HG03432 (cell line): ENCODE measurements around the gene SNX22.
"Not testable (repeated sequence)": the region's sequence is repeated elsewhere in the genome, so short reads cannot be mapped to it uniquely, and the experiment has no call there.

Source experiments
- ATAC-seq: cut with Tn5 transposase; IDR thresholded peaks from one replicate; pipeline ENCODE4 v1.9.1; 2021; ENCODE audit warnings: mild to moderate bottlenecking, moderate library complexity; ENCODE audit not compliant: unreplicated experiment

The SNX22 gene

DNA sequence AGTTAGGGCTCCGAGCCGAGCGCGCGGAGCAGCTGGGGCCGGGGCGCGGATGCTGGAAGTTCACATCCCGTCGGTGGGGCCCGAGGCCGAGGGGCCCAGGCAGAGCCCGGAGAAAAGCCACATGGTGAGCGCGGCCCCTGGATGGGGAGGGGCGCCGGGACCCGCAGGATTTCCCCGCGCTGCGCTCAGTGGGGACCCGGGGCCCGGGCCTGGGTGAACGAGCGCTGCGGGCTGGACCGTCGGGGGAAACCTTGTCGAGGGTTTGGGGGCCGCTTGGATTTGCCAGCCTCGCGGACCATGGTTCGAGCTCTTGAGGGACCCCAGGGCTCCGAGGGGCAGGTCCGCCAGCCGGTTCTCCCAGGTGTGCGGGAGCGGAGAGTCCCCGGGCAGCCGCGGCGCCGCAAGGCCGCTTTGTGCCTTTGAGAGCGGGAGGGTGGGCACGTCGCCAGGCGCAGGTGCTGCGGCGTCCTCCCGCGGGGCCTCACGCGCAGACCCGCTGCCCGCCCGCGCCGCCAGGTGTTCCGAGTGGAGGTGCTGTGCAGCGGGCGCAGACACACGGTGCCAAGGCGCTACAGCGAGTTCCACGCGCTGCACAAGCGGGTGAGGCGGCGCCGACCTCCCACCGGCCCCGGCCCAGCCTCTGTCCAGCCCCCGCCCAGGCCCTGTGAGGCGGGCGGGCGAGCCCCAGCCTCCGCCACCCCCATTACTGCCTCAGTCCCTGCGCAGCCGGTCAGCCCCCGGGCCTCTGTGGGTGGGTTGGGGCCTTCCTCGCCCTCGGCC is at the start of gene SNX22:
SNX22 (plus strand) TSS at position 5 of the 780 bp plus-strand sequence; CDS start at position 50, 45 bp downstream.
- peak; percentile 15 for ATAC-seq

DNA sequence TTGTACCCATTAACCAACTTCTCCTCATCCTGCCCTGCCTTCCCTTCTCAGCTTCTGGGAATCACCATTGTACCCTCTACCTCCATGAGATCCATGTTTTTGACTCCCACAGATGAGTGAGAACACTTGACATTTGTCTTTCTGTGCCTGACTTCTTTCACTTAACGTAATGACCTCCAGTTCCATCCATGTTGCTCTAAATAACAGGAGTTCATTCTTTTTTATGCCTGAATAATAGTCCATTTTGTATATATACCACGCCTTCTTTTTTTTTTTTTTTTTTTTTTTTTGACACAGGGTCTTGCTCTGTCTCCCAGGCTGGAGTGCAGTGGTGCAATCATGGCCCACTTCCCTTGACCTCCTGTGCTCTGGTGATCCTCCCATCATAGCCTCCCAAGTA is 49.0 kb upstream of the SNX22 start:
- no peak for ATAC-seq

DNA sequence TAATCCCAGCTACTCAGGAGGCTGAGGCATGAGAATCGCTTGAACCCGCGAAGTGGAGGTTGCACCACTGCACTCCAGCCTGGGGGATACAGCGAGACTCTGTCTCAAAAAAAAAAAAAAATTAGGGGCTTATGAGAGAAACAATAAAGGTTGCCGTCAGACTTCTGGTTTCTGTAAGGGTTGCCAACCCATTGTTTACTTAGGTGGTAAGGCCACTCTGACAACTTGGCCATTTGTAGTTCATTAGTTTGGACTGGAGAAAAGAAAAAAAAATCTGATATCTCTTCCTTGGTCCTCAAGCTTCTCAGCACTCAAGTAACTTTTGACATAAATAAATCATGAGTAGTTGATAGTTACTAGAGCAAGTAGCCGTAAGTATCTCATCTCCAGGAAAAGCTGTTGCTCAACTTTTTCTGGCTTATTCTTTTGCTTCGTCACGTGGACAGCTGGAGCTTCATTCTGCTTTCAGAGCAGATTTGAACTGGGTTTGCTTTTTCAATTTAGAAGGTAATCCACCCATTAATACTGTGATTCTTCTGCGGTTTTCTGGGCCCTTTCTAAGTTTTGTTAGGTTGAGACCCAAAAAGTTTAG is 46.3 kb upstream of the SNX22 start:
- no peak for ATAC-seq

DNA sequence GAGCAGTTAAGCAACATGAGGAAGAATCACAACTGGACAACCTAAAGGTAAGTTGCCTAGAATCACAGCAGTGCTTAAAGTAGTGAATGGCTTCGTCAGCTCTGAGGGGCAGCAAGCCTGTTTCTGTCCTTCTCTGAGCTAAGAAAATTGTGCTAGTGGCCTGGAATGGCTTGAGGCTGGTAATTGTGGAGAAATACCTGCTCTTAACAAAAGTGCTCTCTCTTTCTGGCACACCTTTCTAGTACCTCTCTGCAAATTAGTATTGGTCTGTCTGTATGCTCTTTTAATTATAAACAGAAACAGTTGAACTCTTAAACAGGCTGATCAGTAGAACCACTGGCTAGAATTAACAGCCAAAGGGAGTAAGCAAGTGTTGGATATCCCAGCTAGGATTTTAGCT is 44.2 kb upstream of the SNX22 start:
- ATAC-seq, result no peak

DNA sequence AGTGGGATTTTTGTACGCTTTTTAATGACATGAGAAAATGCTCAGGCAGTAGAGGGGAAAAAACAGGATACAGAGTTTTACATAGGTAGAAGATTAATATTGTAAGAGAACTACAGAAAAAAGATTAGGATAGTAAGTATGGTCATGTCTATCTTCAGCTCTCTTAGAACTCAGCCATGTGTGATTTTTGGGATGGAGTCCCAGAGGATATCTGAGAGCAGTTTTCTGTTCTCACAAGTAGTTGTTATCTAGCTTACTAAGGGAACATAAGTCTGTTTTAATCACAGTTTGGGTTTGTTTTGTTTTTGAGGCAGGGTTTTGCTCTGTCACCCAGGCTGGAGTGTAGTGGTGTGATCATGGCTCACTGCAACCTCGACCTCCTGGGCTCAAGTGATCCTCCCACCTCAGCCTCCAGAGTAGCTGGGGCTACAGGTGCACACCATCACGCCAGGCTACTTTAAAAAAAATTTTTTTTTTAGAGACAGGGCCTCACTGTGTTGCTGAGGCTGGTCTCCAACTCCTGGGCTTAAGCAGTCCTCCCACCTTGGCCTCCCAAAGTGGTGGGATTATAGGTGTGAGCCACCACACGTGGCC is 41.3 kb upstream of the SNX22 start:
- ATAC-seq, result not testable (repeated sequence)

DNA sequence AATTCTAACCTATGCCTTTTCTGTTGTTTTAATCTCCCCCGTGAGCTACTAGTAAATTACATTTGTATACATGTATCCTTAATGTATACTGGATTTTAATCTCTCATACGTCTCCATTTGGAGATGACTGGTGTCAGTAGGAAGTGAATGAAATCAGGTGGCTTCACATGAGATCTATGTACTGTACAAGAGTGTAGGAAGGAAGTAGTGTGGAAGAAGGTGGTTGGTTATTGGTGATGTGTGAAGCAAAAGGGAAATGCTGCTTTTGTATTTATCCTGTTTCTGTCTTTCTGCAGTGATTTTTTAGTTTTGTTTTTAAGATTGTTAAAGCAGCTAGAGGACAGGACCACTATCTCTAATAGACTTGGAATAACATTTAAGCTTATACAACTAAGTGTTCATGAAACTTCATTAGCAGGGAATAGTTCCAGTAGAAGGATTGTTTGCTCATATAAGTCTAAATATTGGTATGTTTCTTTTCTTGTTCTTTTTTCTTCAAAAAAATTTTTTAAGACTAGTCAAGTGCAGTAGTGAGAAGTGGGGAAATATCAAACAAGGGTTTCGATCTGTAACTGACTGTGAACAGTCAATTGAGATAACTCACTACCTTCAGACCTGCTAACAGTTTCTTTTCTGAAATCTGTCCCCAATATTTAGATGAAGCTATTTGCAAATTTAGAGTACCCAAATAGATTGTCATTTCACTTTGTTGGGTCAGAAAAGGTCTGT is 40.4 kb upstream of the SNX22 start:
- ATAC-seq, result peak; percentile 49

DNA sequence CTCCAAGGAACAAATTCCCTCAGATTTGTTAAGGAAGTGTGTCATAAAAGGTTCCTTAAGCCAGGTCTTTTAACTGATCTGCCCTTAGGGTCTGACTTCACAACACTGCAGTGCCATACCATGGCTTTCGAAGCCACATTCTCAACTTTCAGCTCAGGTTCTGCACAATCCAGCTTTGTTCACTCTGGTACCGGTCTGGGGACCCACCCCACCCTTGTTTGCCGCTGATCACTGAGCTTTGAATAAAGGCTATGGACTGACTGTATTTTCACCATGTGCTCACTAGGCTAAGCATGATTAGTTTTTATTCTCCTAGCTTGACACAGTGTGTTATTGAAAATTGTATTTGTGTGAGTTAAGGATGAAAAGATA is 39.9 kb upstream of the SNX22 start:
- ATAC-seq, result no peak

DNA sequence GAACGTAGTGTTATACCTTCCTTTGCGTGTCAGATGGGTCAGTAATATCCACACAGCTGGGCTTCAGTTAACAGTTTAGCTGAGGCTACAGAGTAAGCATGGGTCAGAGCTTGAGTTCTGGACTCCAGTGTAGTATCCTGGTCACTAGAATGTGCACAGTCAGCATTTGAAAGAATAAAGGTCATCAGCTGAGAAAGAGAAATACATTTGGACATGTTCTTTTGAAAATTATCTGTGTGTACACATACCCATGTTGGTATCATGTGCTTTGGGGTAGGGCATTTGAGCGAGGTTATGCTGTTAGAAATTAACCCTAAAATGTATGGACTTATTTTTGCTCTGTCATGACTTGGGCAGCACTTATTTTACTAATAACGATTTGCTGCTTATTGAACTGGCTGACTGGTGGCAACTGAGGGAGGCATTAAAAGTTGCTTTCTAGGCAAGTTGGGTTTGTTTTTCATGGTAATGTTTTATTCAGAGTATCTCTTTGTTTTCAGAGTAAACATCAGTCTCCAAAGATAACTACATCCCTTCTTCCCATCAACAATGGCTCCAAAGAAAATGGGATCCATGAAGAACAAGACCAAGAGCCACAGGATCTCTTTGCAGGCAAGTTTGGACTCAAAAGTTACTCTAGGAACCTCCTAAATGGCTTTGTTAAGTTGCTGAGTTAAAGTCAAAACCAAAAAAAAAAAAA is 39.3 kb upstream of the SNX22 start:
- no peak for ATAC-seq

DNA sequence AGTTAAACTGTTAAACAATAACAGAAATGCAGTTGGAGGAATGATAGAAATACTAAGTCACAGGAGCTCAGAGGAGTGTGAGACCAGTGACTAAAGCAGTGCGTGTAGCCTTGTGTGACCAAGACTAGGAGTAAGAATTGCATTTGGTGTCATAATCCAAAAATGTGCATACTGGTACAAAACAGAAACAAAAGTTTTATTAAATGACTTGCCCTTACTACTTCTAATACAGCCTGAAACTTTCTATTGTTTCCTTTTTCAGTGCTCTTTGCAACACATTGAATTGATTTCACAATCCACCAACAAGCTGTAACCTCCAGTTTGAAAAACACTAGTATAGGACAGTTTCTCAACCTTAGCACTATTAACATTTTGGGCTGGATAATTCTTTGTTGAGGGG is 38.6 kb upstream of the SNX22 start:
- peak; percentile 37 for ATAC-seq

DNA sequence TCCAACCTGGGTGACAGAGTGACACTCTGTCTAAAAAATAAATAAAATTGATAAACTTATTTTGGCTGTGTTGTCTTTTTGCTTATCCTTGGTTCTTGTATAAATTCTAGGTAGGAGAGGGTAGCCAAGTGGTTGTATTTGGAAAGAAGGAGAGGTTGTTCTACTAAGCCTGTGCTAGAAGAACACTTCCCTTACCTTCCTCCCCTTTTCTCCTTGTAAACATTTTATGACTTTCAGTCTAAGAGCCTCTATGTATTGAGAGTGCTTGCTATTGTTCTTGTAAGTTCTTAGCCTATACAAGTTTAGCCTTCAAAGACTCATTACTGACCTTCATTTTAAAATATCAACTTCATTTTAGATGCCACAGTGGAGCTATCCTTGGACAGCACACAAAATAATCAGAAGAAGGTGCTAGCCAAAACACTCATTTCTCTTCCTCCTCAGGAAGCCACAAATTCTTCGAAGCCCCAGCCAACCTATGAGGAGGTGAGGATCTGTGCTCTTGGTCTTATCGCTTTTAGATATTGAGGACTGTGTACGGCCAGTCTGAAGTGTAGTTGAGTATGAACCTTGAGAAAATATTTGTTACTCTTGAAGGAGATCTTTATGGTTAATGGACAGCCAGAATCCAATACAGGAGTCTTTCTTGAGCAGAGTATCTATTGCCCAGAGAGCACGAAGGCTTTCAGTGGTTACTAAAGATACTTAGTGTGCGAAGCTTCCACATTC is 33.6 kb upstream of the SNX22 start:
- ATAC-seq, result no peak

DNA sequence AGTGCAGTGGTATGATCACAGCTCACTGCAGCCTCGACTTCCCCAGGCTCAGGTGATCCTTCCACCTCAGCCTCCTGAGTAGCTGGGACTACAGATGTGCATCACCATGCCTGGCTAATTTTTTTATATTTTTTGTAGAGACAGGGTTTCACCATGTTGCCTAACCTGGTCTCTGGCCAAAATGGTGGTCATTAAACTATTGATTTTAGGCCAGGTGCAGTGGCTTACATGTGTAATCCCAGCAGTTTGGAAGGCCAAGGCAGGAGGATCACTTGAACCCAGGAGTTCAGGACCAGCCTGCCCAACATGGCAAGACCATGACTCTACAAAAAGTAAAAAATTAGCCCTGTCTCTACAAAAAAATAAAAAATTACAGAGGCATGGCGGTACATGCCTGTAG is 31.2 kb upstream of the SNX22 start:
- ATAC-seq, result not testable (repeated sequence)

DNA sequence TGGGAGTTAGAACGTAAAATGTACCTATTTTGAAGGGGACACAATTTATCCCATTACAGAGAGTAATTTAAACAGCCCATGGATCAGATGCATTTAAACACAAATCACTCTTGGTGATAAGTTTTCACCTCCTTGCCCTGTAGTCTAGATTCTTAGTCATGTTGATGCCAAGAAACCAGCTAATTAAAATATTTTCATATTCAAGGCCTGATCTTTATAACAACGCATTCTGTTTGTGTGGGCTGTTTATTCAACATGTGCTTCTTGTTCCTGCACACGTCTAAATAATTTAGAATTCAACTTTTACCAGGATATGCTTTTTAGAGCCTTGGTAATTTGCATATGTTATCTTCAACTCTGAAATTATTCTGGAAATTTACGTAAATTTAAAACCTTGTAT is 29.9 kb upstream of the SNX22 start:
- no peak for ATAC-seq

DNA sequence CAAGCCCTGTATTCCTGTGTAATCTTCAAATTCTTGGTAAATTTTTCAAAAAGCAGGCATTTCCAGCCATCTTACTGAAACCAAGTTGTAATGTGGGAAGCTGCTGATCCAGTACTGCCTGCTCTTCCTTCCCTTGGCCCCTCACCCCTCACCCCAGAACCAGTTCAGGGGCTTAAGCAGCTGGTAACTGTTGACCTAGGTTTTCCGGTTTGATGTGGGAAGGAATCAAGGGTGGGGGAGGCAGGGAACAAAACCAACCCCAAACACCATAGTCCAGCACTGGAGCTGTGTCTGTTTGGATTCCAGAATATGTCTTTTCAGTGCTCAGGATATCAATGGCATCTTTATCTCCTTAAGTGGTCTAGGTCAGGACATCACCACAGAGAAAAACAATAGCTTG is 29.1 kb upstream of the SNX22 start:
- ATAC-seq, result no peak

DNA sequence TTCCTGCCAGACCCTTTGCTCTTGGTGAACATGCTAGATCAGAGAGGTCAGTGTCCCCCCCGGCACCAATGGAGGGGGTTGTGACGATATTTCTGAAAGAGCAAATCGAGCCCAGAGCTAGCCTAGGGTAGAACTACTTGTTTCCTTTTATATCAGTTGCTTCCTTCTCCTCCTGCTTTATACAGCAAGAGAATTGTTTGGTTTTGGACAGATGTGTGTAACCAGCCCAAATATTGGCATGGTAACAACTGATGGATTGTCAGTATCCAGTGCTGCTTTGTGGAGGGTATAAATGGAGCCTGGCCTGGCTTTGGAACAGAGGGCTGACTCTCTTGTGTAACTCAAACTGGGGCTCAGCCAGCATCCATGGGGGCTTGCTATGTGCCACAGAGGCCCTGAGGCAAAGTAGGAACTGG is 28.6 kb upstream of the SNX22 start:
- ATAC-seq, result no peak

DNA sequence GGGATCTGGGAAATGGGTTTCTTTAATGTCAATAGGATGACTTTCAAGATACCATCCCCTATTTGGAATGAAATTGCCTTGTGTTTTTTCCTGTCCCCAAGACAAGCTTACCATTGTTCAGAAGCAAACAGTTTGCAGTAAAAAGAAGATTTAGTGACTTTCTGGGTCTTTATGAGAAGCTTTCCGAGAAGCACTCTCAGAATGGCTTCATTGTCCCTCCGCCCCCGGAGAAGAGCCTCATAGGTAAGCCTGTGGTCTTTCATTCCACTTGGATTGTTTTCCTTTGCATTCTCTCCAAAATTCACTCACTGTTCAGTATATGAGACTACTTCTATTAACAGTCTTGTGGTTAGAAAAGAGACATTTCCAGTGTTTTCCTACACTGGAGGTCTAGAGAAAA is 25.6 kb upstream of the SNX22 start:
- no peak for ATAC-seq

DNA sequence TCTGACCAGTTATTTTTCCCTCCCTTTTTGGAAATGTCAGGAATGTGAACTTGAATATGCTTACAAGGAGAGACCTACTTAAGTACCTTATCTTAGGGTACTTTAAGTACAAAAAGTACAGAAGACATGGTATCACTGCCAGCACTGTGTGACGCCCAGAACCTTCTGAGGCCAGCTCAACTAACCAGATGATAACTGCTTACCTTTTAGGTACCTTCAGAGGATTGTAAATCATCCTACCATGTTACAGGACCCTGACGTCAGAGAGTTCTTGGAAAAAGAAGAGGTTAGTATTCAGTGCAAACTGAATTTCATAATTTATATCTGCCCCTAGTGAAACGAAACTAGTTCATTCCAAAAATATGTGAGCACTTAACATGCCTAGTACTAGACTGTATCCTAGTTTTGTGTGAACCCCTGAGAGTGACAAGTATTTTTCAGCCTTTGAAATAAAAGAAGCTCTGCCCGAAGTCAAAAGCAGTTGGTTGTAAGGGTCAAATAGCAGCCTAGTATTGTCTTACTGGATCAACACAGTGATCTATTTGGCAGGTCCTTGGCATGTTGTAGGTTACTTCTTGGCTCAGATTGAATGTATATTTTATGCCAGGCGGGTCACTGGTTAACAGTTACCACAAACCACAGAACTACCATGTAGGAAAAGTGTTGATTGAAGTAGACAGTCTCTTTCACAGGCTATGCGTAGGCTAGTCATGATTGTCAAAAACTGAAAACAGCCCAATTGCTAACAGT is 23.8 kb upstream of the SNX22 start:
- ATAC-seq, result no peak

DNA sequence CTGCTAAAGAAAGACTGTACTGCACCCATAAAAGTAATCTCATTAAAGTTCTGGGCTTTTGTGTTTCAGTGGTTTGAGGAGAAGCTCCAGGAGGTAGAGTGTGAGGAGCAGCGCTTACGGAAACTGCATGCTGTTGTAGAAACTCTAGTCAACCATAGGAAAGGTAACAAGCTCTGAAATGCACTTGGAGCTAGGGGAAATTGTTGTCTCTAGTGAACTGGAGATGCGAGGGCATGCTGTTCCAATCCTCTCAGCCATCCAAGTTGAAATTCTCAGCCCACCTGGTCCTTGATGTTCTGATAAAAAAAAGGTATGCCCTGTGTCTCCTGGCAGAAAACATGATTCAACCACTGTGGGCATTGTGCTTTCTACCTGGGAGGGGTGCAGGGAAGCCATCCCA is 21.4 kb upstream of the SNX22 start:
- no peak for ATAC-seq

DNA sequence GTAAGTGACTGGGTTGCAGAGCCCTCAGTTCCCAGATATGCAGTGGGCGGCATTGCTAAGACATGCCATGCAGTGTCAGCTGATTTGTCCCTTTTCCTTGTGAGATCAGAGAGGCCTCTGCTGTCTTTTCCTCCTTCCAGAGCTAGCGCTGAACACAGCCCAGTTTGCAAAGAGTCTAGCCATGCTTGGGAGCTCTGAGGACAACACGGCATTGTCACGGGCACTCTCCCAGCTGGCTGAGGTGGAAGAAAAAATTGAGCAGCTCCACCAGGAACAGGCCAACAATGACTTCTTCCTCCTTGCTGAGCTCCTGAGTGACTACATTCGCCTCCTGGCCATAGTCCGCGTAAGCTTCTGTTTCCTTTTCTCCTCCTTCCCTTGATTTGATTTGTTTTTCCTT is 20.0 kb upstream of the SNX22 start:
- ATAC-seq, result no peak

DNA sequence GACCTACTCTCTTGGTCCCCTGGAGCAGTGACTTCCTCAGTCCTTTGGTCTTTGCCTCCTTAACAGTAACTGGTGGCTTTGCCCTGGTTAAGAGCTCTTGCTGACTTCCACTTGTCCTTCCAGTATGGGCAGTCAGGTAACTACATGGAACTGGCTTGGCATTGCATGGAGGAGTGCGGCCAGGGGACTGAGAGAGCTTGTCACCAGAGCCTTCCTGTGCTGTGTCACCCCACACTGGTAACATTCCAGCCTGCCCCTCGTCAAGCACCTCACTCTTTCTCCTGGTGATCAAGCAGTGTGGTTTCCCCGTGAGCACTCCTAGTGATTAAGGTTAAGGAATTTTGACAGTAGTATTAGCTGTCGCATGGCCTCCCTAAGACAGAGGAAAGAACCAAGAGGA is 19.3 kb upstream of the SNX22 start:
- ATAC-seq, result no peak
